DMS114 treated with DMSO at 0.1 percent for 48 hours (cell line): ENCODE data around the gene CXXC5.

Experiments used
- DNase-seq: peaks from one replicate; lab custom pipeline; 2025; ENCODE audit not compliant: unreplicated experiment; lab: John Stamatoyannopoulos, UW

Gene CXXC5

GRCh38 chr5:139664727-139665351 is 16.7 kb downstream of the CXXC5 start:
- no peak for DNase-seq

GRCh38 chr5:139665626-139666025 is 17.5 kb downstream of the CXXC5 start:
- DNase-seq, result no peak

- no peak for DNase-seq
These were observed 18.4 kb downstream of the CXXC5 start for GRCh38 chr5:139666551-139666950.

GRCh38 chr5:139667001-139667729 is 19.0 kb downstream of the CXXC5 start:
- no peak for DNase-seq

GRCh38 chr5:139667730-139668063 is 19.5 kb downstream of the CXXC5 start:
- no peak for DNase-seq

GRCh38 chr5:139668064-139668880 is 20.1 kb downstream of the CXXC5 start:
- DNase-seq, result no peak

- no peak for DNase-seq
These were observed 20.9 kb downstream of the CXXC5 start for GRCh38 chr5:139668924-139669661.

- DNase-seq, result no peak
These were observed 21.7 kb downstream of the CXXC5 start for GRCh38 chr5:139669662-139670368.

GRCh38 chr5:139670369-139671095 is 22.4 kb downstream of the CXXC5 start:
- DNase-seq, result no peak

GRCh38 chr5:139671096-139671841 is 23.1 kb downstream of the CXXC5 start:
- DNase-seq, result no peak

GRCh38 chr5:139675213-139675612 is 27.1 kb downstream of the CXXC5 start:
- DNase-seq, result no peak

GRCh38 chr5:139675825-139676224 is 27.7 kb downstream of the CXXC5 start:
- no peak for DNase-seq

GRCh38 chr5:139676406-139676805 is 28.3 kb downstream of the CXXC5 start:
- DNase-seq, result no peak

GRCh38 chr5:139676951-139677735 is 29.0 kb downstream of the CXXC5 start:
- DNase-seq, result no peak

GRCh38 chr5:139677736-139678613 is 29.8 kb downstream of the CXXC5 start:
- no peak for DNase-seq

- DNase-seq, result no peak
These were observed 30.9 kb downstream of the CXXC5 start for GRCh38 chr5:139678751-139679750.
